ENCODE data around the gene PPP2R2D. TPM values are rescaled to one million over a fixed set of nuclear protein-coding genes. Genes with fewer than 3 reads are reported as not detected.
A peak's percentile ranks its signal among the peaks of the same experiment; 100 is the strongest.
"Not testable (repeated sequence)": the region's sequence is repeated elsewhere in the genome, so short reads cannot be mapped to it uniquely, and the experiment has no call there.

PPP2R2D gene
- total and polyA plus RNA-seq, 7 donors, result 18.4 to 44.0 (median 23.8) TPM

DNA sequence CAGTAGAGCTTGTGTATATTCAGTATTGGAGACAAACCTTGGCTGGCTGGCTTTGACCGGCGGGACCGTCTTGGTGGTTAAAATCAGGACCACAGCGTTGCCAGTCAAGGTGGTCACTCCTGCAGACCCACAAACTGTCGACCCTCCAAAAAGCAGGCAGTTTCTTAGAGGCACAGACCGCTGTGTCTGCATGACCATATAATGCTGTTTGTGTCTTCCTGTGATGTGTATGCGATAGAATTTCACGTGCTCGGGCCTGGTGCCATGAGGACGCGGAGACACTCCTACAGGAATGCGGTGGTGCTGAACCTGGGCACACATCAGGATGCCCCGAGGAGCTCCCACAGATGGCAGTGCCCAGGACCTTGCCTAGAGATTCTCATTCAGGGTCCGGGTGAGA is 46.1 kb downstream of the PPP2R2D start:
- WGBS, 2 donors, result 98% methylated on average over 14 of the region's 14 CpGs
- peaks cover 0 to 8% (median 0%) of the 10 kb centered on the region in 4 donors for H3K4me1 ChIP-seq
- intact Hi-C loops (cut with DNase I), result no loop called here
- no peak for TF ChIP-seq POLR2A (IDR thresholded peaks at IDR 0.05)
- TF ChIP-seq EP300 (IDR thresholded peaks at IDR 0.05), result no peak
- TF ChIP-seq, protein P1, sequence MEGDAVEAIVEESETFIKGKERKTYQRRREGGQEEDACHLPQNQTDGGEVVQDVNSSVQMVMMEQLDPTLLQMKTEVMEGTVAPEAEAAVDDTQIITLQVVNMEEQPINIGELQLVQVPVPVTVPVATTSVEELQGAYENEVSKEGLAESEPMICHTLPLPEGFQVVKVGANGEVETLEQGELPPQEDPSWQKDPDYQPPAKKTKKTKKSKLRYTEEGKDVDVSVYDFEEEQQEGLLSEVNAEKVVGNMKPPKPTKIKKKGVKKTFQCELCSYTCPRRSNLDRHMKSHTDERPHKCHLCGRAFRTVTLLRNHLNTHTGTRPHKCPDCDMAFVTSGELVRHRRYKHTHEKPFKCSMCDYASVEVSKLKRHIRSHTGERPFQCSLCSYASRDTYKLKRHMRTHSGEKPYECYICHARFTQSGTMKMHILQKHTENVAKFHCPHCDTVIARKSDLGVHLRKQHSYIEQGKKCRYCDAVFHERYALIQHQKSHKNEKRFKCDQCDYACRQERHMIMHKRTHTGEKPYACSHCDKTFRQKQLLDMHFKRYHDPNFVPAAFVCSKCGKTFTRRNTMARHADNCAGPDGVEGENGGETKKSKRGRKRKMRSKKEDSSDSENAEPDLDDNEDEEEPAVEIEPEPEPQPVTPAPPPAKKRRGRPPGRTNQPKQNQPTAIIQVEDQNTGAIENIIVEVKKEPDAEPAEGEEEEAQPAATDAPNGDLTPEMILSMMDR (IDR thresholded peaks at IDR 0.05), result no peak
- TF ChIP-seq POLR2AphosphoS5 (IDR thresholded peaks at IDR 0.05), result no peak
- no peak overlapping the region for H3K4me3 ChIP-seq
- no peak overlapping the region for H3K27ac ChIP-seq
- no peaks in the 10 kb centered on the region for H3K9me3 ChIP-seq
- no peaks in the 10 kb centered on the region for H3K27me3 ChIP-seq
- peak; percentile 46 for DNase-seq
- peaks cover 30 to 90% (median 41%) of the 10 kb centered on the region in 4 donors for H3K36me3 ChIP-seq

DNA sequence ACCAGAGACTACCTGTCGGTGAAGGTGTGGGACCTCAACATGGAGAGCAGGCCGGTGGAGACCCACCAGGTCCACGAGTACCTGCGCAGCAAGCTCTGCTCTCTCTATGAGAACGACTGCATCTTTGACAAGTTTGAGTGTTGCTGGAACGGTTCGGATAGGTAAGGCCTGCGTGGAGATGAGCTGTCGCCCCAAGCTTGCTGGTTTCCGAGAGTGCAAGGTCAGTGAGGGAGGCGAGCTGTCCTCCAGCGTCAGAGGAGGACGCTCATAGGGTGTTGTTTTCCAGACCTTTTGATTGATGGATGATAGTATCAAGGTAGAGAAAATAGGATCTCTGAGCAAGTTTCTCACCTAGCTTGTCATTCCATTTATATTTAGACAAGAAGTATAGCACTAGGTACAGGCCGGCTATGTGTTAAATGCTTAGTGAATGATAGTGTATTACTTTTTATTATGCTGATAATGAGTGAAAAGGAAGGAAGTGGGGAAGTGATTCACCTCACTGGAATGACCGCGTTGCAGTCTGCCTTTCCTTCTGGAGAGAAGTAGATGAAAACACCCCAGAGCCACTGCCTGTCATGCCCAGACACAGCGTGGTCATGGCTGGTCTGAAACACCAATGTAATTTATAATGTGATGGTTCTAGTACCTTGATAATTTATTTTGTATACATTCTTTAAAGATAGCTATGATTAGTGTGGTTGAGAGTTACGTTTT is 47.0 kb downstream of the PPP2R2D start:
- Histone ChIP-seq H3K4me1 (peaks cover 0 to 8% (median 0%) of the 10 kb centered on the region in 4 donors), H3K27me3 (no peaks in the 10 kb centered on the region), H3K27ac (no peak overlapping the region), H3K9me3 (no peaks in the 10 kb centered on the region), H3K36me3 (peaks cover 30 to 83% (median 41%) of the 10 kb centered on the region in 4 donors), H3K4me3 (no peak overlapping the region)
- TF ChIP-seq POLR2AphosphoS5 (IDR thresholded peaks at IDR 0.05) (no peak), POLR2A (IDR thresholded peaks at IDR 0.05) (no peak), EP300 (IDR thresholded peaks at IDR 0.05) (no peak)
- TF ChIP-seq, protein P1 (IDR thresholded peaks at IDR 0.05), result no peak
- DNase-seq, result no peak
- intact Hi-C loops (cut with DNase I), result no loop called here
- WGBS, 2 donors, result 95 to 96% methylated on average over 18 of the region's 18 CpGs

DNA sequence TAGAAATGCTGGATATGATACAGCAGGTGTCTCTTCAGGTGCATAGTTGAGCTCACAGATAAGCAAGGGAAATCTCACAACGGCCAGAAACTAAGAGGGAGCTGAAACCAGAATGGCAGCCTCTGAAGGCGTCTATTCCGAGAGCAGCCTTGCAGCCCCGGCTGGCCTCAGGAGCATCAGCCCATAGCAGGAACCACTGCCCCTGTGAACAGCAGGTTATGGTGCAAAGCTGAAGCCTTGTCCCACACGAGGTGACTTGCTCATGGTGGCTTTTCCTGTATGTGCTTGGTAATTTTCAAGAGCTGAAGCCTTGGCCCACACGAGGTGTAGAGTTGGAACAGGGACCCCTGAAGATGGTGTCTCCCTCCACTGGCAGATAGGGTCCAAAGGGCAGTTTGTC is 47.7 kb downstream of the PPP2R2D start:
- Histone ChIP-seq H3K4me1 (peaks cover 0 to 8% (median 0%) of the 10 kb centered on the region in 4 donors), H3K27ac (peak overlapping the region in 1 of 4 donors; percentile 3), H3K27me3 (no peaks in the 10 kb centered on the region), H3K4me3 (no peak overlapping the region), H3K9me3 (no peaks in the 10 kb centered on the region), H3K36me3 (peaks cover 30 to 82% (median 41%) of the 10 kb centered on the region in 4 donors)
- peak; percentile 54 for DNase-seq
- TF ChIP-seq, protein P1 (IDR thresholded peaks at IDR 0.05), result no peak
- TF ChIP-seq POLR2A (IDR thresholded peaks at IDR 0.05) (no peak), POLR2AphosphoS5 (IDR thresholded peaks at IDR 0.05) (no peak), EP300 (IDR thresholded peaks at IDR 0.05) (no peak)
- WGBS, 2 donors, result 91 to 94% methylated on average over 6 of the region's 6 CpGs
- intact Hi-C loops (cut with DNase I), result no loop called here

DNA sequence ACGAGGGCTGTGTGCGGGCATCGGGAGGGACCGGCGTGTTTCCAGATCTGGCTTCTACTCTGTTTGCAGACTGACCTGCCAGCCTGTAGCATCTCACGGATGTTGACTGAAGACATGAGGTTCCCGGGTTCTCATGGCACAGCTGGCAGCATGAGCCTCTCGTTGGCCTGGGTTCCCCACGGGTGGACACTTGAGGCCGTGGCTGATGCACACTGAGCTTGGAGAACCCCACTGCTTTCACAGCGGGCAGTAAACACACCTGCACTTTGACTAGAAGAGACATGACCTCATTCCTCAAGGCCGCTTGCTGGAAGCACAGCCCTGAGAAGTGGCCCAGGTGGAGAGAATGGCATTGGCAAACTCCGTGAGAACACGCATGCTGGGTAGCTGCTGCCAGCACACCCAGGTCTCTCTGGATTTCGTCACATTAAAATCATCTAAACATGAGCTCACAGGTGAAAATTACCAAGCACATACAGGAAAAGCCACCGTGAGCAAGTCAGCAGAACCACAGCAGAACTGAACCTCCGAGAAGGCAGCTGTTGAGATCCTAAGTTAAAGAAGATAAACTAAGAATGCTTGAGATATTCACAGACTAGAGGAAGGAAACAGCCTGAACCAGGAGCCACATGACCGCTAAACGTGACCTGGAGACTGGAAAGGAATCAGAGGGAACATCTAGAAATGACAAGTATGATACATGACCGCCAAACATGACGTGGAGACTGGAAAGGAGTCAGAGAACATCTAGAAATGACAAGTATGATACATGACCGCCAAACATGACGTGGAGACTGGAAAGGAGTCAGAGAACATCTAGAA is 48.4 kb downstream of the PPP2R2D start:
- H3K4me3 ChIP-seq, result no peak overlapping the region
- peak overlapping the region in 1 of 4 donors; percentile 3 for H3K27ac ChIP-seq
- peak; percentile 61 for DNase-seq
- H3K4me1 ChIP-seq, result peaks cover 0 to 8% (median 0%) of the 10 kb centered on the region in 4 donors
- 95 to 97% methylated on average over 21 of the region's 23 CpGs for WGBS, 2 donors
- no peak for TF ChIP-seq POLR2AphosphoS5 (IDR thresholded peaks at IDR 0.05)
- no peak for TF ChIP-seq POLR2A (IDR thresholded peaks at IDR 0.05)
- TF ChIP-seq, protein P1 (IDR thresholded peaks at IDR 0.05), result no peak
- peaks cover 30 to 80% (median 41%) of the 10 kb centered on the region in 4 donors for H3K36me3 ChIP-seq
- intact Hi-C loops (cut with DNase I), result no loop called here
- no peaks in the 10 kb centered on the region for H3K9me3 ChIP-seq
- H3K27me3 ChIP-seq, result no peaks in the 10 kb centered on the region

DNA sequence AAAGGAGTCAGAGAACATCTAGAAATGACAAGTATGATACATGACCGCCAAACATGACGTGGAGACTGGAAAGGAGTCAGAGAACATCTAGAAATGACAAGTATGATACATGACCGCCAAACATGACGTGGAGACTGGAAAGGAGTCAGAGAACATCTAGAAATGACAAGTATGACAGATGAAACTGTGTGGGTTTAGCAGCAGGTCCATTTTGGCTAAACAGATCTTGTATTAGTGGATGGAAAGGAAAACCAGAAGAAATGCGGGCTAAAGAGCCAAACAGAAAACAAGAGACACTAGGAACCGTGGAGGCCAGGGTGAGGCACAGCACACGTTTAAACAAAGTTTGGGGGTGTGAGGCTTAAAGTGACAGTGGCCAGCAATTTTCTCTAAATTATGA is 49.1 kb downstream of the PPP2R2D start:
- H3K4me1 ChIP-seq; H3K9me3 ChIP-seq; intact Hi-C loops (cut with DNase I); H3K4me3 ChIP-seq; H3K27me3 ChIP-seq; DNase-seq; H3K27ac ChIP-seq: not testable (repeated sequence)
- peaks cover 30 to 79% (median 41%) of the 10 kb centered on the region in 4 donors for H3K36me3 ChIP-seq
- 81 to 90% methylated on average over 5 of the region's 7 CpGs for WGBS, 2 donors
